GM21723 (cell line): ENCODE results near the gene CCR9.

Experiments
- ATAC-seq: cut with Tn5 transposase; IDR thresholded peaks from one replicate; pipeline ENCODE4 v1.9.1; 2021; ENCODE audit warnings: mild to moderate bottlenecking, moderate library complexity; ENCODE audit not compliant: unreplicated experiment

CCR9 gene

DNA sequence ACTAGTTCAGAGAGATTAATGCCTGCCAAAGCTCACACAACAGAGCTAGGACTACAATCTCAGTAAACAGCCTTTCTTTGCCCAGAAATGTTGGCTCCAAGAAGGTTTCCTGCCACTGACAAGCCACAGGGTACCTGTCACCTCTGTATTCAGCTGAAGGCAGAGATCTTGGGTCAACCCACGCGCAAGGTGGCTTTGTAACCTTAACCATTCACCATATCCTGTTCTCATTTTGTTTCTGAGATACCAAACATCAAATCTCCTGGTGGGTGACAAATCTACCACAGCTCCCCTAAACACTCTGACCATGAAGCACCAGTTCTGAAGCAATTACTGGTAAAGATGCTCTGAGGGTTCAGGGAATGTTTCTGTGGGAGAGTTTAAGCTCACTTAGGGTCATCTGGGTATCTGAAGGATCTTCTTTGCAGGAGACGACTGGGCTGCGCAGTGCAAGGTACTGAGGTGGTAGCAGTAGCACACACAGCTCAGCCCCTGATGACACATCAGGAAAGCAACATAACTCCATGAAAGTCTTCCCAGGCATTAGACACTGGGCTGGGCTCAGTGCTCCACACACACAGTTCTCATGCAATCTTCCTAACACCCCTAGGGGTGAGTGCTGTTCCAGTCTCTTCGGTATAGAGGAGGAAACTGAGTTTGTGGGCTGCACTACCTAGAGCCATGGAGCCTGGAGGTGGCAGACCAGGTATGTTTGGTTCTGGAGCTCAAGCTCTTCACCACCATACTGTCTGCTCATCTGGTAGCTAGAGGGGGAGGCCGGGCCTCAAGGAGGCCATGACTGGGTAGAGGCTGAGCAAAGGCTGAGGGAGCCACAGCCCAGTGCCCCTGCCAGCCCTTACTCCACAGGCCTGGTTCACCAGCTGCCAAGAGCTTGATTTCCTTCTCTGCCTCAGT is 64.6 kb downstream of the CCR9 start:
- ATAC-seq: no peak

DNA sequence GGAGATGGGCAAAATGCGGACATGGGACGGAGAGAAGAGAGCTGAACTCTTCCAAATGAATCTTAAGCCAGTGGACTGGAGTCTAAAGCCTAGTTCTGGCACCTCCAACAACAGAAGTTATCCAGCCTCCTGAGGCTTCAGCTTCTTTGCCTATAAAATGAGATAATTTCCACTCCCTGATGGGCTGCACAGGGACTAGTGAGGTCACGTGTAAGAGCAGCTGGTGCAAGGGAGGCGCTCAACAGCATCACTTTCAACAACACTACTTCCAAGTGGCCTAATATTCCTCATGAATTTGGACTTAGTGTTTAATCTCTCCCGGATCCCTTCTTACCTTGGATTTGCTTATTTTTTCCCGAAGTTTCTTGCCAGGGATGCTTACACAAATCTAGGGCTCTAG is 65.6 kb downstream of the CCR9 start:
- no peak for ATAC-seq

DNA sequence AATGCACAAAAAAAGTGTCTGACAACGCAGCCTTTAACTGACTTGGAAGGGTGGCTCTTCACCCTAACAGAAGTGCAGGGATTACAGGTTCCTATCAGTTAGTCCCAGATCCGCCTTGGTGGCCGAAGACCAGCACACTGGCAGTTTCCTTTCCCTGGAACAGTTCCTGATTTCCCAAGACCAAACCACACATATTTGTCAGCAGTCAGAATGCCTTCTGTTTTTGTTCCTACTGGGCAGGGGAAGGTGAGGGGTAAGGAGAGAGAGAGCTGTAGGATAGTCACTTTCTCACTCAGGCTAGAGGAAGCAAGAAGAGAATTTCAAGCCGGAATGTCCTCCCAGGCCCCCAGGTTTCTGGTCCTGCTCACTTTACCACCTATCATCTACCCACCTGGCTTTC is 66.1 kb downstream of the CCR9 start:
- no peak for ATAC-seq
